Keratinocyte (primary cell): ENCODE measurements around the gene PLCH2. TPM values are rescaled to one million over a fixed set of nuclear protein-coding genes. Genes with fewer than 3 reads are reported as not detected.

Experiments
- DNase-seq: peaks from one replicate; pipeline ENCODE4 v3.0.0-alpha.2; 2011; ENCODE audit warnings: low read depth, missing footprints, low spot score
- FAIRE-seq: peaks from 2 replicates; lab custom pipeline; 2011; peaks lifted over from hg19 to GRCh38; lab: Jason Lieb, UNC
- H2AFZ ChIP-seq: 2 replicates; pipeline ENCODE4 v1.6.0; 2012; ENCODE audit warnings: low read length, control low read depth, inconsistent platforms; ENCODE audit not compliant: control insufficient read depth
- H3K27ac ChIP-seq: 2 replicates; pipeline ENCODE4 v1.5.1; 2011; ENCODE audit warnings: low read length; ENCODE audit not compliant: control insufficient read depth, insufficient read depth
- H3K27me3 ChIP-seq: 3 replicates; pipeline ENCODE4 v1.6.0; 2011; ENCODE audit warnings: low read length; ENCODE audit not compliant: control insufficient read depth, insufficient read depth; ENCODE audit errors: extremely low read depth
- H3K36me3 ChIP-seq, 2 experiments: 2 replicates in 1 of 2; 3 replicates in 1 of 2; pipeline ENCODE4 v1.5.1; 2011; ENCODE audit warnings: low read length in 2 of 2, mild to moderate bottlenecking in 1 of 2; ENCODE audit not compliant: control insufficient read depth in 2 of 2, insufficient read depth in 2 of 2; ENCODE audit errors: extremely low read depth in 1 of 2
- H3K4me1 ChIP-seq: 3 replicates; pipeline ENCODE4 v1.5.1; 2011; ENCODE audit warnings: low read length; ENCODE audit not compliant: control insufficient read depth, insufficient read depth; ENCODE audit errors: extremely low read depth
- H3K4me2 ChIP-seq: 3 replicates; pipeline ENCODE4 v1.6.0; 2011; ENCODE audit warnings: low read depth, low read length; ENCODE audit not compliant: control insufficient read depth, insufficient read depth; ENCODE audit errors: extremely low read depth
- H3K4me3 ChIP-seq, 3 experiments: fragments of 200-600 bp in 1 of 3; sonication (generic) in 1 of 3; 2 replicates in 2 of 3; 3 replicates in 1 of 3; pipeline ENCODE4 v1.5.1; 2011 to 2016; ENCODE audit warnings: low read length in 3 of 3, mild to moderate bottlenecking in 3 of 3, control low read depth in 2 of 3, inconsistent platforms in 1 of 3, low read depth in 1 of 3, mixed read lengths in 1 of 3, mixed run types in 1 of 3, moderate library complexity in 1 of 3; ENCODE audit not compliant: control insufficient read depth in 2 of 3, insufficient read depth in 2 of 3; ENCODE audit errors: extremely low read depth in 1 of 3
- H3K79me2 ChIP-seq: 2 replicates; pipeline ENCODE4 v1.6.0; 2012; ENCODE audit warnings: low read length; ENCODE audit not compliant: control insufficient read depth, insufficient read depth
- H3K9ac ChIP-seq: 3 replicates; pipeline ENCODE4 v1.6.0; 2011; ENCODE audit warnings: low read length; ENCODE audit not compliant: control insufficient read depth, insufficient read depth; ENCODE audit errors: extremely low read depth
- H3K9me1 ChIP-seq: 3 replicates; pipeline ENCODE4 v1.6.0; 2011; ENCODE audit warnings: low read length; ENCODE audit not compliant: control insufficient read depth, insufficient read depth; ENCODE audit errors: extremely low read depth
- H3K9me3 ChIP-seq: 2 replicates; pipeline ENCODE4 v1.5.1; 2012; ENCODE audit warnings: low read depth, low read length; ENCODE audit not compliant: control insufficient read depth
- H4K20me1 ChIP-seq: 3 replicates; pipeline ENCODE4 v1.6.0; 2011; ENCODE audit warnings: low read length; ENCODE audit not compliant: control insufficient read depth, insufficient read depth; ENCODE audit errors: extremely low read depth
- EZH2 ChIP-seq: IDR thresholded peaks from one replicate; pipeline ENCODE4 v1.6.1; 2012; ENCODE audit warnings: inconsistent platforms, mild to moderate bottlenecking, low read length, moderate library complexity
- dilution Hi-C: fragments of 300-500 bp; cut with MboI; formaldehyde crosslinking; loops from one replicate; pipeline ENCODE4 v1.7.0; 2020; ENCODE audit warnings: low sequenced_read_pairs; ENCODE audit not compliant: extremely low pct_ligation_motif_present
- polyA plus RNA-seq, 5 experiments: library from polyadenylated mRNA; depleted of rRNA in 3 of 5; stranded (reverse) in 3 of 5; stranded (forward) in 1 of 5; unstranded in 1 of 5; fragments of >200 nt; gene quantifications; 1 replicate in 1 of 5; 2 replicates in 3 of 5; 3 replicates in 1 of 5; pipeline versions ENCODE4 v1.2.1 to v1.2.3, GENCODE V29; 2011 to 2012; ENCODE audit warnings: missing spikeins in 2 of 5, low read depth in 1 of 5, low replicate concordance in 1 of 5
- TF ChIP-seq, protein P1 (sequence below), 3 experiments: IDR thresholded peaks in 1 of 3; conservative IDR thresholded peaks in 1 of 3; optimal IDR thresholded peaks in 1 of 3; 2 replicates in 2 of 3; 3 replicates in 1 of 3; pipeline versions ENCODE3 to v1.5.1; 2011; ENCODE audit warnings: low read length in 3 of 3, mild to moderate bottlenecking in 3 of 3, moderate library complexity in 2 of 3, control low read depth in 1 of 3, inconsistent platforms in 1 of 3; ENCODE audit not compliant: insufficient read depth in 2 of 3; ENCODE audit errors: extremely low read depth in 1 of 3

PLCH2 gene
- polyA plus RNA-seq, 1 donor (not counting 4 experiments of a cell fraction or from before 2014, with no cell fraction given): 57.4 TPM

- Histone ChIP-seq H3K27me3 (no peaks in the 10 kb centered on the region), H3K4me1 (peaks cover 32% of the 10 kb centered on the region), H4K20me1 (peaks cover 3% of the 10 kb centered on the region), H3K4me2 (peak overlapping the region; percentile 93), H3K79me2 (peaks cover 46% of the 10 kb centered on the region), H3K9me3 (no peaks in the 10 kb centered on the region), H2AFZ (peak overlapping the region; percentile 27), H3K36me3 (peaks cover 5 to 13% of the 10 kb centered on the region in 2 experiments), H3K9me1 (no peaks in the 10 kb centered on the region), H3K9ac (peak overlapping the region; percentile 87), H3K4me3 (peak overlapping the region; percentile 87 to 96 (median 92)), H3K27ac (peak overlapping the region; percentile 68)
- no peak for DNase-seq
- dilution Hi-C loops: no loop called here
- TF ChIP-seq, protein P1, sequence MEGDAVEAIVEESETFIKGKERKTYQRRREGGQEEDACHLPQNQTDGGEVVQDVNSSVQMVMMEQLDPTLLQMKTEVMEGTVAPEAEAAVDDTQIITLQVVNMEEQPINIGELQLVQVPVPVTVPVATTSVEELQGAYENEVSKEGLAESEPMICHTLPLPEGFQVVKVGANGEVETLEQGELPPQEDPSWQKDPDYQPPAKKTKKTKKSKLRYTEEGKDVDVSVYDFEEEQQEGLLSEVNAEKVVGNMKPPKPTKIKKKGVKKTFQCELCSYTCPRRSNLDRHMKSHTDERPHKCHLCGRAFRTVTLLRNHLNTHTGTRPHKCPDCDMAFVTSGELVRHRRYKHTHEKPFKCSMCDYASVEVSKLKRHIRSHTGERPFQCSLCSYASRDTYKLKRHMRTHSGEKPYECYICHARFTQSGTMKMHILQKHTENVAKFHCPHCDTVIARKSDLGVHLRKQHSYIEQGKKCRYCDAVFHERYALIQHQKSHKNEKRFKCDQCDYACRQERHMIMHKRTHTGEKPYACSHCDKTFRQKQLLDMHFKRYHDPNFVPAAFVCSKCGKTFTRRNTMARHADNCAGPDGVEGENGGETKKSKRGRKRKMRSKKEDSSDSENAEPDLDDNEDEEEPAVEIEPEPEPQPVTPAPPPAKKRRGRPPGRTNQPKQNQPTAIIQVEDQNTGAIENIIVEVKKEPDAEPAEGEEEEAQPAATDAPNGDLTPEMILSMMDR (optimal IDR thresholded peaks at IDR 0.05 in 1 of 3, IDR thresholded peaks at IDR 0.05 in 1 of 3, conservative IDR thresholded peaks at IDR 0.05 in 1 of 3; ENCODE audit: extremely low read depth in 1 of 3, insufficient read depth in 2 of 3, low read length in 3 of 3): no peak
- no peak for TF ChIP-seq EZH2
- no peak for FAIRE-seq
Measured at GRCh38 chr1:2525572-2525919, 49.5 kb downstream of the PLCH2 start.

DNA sequence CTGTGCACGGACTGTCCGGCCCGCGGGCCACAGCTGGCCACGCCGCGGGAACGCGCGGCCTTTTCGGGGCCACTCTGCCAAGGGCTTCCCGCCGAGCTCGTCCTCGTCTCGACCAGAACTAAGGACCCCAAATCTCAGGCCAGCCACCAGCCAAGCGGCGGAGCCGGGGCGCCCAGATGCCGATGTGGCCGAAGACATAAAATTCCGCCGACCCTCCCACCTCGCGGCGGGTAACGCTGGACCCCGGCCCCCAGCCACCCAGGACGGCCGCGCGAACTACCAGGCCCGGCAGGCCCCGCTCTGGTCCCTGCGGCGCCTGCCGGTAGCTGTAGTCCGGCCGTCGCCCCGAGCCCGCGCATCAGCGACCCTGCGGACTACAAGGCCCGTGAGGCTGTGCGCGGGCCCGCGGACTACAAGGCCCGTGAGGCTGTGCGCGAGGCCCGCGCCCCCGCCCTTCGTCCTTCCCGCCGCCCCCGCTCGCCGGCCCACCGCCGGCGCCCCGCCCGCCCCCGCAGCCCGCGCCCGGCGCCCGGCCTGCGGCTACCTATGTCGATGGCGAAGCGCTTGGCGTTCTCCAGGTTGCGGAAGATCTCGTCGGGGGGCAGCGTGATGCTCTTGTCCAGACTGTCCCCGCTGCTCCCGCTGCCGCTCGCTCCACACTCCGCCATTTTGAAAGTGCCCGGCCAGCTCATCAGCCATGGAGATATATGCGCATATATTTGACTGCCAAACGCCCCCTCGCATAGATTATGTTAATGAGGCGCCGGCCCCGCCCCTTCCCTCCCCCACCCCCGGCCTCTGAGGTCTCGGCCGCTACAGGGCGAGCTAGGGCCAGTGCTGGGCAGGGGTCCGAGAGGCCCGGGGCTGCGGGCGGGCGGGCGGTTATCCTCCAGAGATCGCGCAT lies 50.1 kb downstream of the PLCH2 start, which contains the start of gene PANK4:
Gene PANK4 (minus strand): TSS at position 677 of the 904 bp plus-strand sequence. CDS start 9 bp downstream, at position 668.
- dilution Hi-C loops: no loop called here
- Histone ChIP-seq H3K9ac (peak within 1 kb of the TSS; percentile 87), H3K36me3 (peaks cover 1 to 7% of the 10 kb centered on the region in 2 experiments), H3K27ac (peak within 1 kb of the TSS; percentile 68), H3K27me3 (no peaks in the 10 kb centered on the region), H3K79me2 (peaks cover 46% of the 10 kb centered on the region), H3K4me3 (peak within 1 kb of the TSS; percentile 87 to 96 (median 92)), H3K9me3 (no peaks in the 10 kb centered on the region), H3K4me2 (peak within 1 kb of the TSS; percentile 93), H3K9me1 (no peaks in the 10 kb centered on the region), H2AFZ (peak within 1 kb of the TSS; percentile 46), H4K20me1 (peaks cover 3% of the 10 kb centered on the region), H3K4me1 (peaks cover 39% of the 10 kb centered on the region)
- TF ChIP-seq, protein P1 (optimal IDR thresholded peaks at IDR 0.05 in 1 of 3, IDR thresholded peaks at IDR 0.05 in 1 of 3, conservative IDR thresholded peaks at IDR 0.05 in 1 of 3; ENCODE audit: extremely low read depth in 1 of 3, insufficient read depth in 2 of 3, low read length in 3 of 3): no peak
- TF ChIP-seq EZH2: no peak
- FAIRE-seq (no peak), DNase-seq (no peak)
